Measurements from ENCODE around the gene ARHGAP26. TPM values are rescaled to one million over a fixed set of nuclear protein-coding genes. Genes with fewer than 3 reads are reported as not detected.

The ARHGAP26 gene
- total RNA-seq (2014; rRNA removed; shearing (Covaris generic)): 13.0 and 19.6 TPM in 2 replicates

DNA sequence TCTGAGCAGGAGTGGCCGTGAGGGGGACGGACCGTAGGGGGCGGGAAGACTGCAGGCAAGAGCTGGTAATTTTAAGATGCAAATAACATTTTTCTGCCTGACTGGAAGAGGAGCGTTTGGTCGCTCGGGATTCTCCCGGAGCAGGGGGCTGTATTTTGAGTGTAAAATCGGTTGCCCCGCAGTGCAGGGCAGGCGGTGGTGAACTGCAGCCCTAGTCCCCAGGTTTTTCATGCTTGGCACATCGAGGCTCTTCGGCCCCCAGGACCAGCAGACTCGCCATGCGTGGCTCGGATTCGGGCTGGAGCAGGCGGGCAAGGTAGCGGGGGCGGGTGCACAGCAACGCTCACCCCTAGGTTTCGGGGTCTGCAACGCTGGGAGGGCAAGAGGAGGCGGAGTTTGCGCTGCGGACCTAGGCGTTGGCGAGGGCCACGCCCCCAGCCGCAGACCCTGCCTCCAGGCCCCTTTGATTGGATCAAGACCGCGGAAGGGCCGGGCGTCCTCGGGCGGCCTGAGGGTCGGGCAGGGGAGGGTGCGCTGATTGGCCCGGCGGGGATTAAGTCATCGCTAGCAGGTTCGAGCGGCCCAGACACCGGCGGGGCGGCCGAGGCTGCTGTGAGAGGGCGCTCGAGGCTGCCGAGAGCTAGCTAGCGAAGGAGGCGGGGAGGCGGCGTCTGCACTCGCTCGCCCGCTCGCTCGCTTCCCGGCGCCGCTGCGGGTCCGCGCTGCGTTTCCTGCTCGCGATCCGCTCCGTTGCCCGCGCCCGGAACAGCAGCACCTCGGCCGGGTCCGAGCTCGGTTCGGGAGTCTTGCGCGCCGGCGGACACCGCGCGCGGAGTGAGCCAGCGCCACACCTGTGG lies at the start of gene ARHGAP26:
TSS of gene ARHGAP26 (plus strand) at position 585 of the 857 bp plus-strand sequence. CDS start 385 bp downstream, outside the sequence.
- peak; percentile 97 for DNase-seq (ENCODE audit: low spot score)

DNA sequence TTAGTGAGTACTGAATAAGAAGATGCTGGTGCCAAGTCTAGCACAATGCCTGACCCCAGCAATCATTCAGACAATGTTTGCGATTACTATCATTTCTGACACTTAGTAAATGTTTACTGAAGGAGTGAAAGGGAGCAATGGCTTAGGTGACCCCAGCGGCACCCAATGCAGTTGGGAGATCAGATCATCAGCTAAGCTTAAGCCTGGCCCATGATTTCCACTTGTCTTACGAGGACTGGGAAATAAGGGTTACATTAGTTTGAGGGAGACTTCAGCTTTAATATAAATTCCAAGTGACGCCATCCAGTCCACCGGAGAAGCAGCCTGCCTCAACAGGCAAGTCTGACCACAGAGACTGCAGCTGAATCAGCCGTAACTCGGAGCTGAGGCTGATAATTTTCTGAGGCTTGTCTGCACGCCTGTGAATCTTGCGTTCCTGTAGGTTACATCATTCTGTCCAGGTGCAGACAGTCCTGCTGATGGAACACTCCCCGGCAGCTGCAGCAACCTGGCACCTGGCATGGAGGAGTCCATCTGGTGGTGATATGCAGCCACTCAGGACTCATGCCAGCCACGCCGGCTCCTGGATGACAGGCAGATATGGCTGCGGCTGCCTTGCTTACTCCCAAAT lies 49.4 kb upstream of the ARHGAP26 start:
- DNase-seq (ENCODE audit: low spot score): peak; percentile 80

GRCh38 chr5:142722146-142722545 lies 48.0 kb upstream of the ARHGAP26 start:
- no peak for DNase-seq (ENCODE audit: low spot score)

DNA sequence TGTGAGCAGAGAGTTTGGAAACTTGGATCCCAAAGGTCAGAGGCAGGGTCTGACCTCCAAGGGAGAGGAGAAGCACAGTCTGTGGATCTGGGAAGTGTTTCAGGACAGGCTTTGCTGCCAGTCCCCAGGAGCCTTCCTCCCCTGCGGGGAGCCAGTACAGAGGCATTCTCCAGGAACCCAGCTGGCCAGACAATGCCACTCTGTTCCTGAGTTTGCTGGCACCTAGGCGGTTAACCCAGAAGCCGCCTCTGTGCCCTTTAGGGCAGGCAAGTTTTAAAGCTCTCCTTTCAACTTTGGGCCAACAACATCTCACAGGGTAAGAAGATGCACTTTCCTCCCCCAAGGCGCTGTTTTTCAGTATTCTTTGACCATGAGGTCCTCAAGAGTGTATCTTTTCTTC lies 47.3 kb upstream of the ARHGAP26 start:
- DNase-seq (ENCODE audit: low spot score): no peak

DNA sequence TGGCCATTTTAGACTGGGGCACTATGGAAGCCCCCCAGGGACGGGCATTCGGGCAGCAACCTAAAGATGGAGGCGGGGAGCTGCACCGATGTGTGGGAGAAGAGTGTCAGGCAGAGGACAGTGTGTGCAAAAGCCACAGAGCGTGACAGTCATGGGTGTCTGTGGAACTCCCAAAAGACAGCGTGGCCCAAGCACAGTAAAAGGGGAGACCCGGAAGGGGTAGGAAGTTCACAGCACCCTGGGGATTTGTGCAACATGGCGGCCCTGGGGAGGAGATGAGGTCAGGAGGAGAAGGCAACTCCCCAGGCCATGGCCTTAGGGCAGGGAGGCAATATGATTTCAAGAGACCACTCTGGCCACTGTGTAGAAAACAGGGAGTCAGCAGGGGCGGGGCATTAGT lies 45.4 kb upstream of the ARHGAP26 start:
- no peak for DNase-seq (ENCODE audit: low spot score)

- no peak for DNase-seq (ENCODE audit: low spot score)
Observed at GRCh38 chr5:142725231-142726187, 44.7 kb upstream of the ARHGAP26 start.

DNA sequence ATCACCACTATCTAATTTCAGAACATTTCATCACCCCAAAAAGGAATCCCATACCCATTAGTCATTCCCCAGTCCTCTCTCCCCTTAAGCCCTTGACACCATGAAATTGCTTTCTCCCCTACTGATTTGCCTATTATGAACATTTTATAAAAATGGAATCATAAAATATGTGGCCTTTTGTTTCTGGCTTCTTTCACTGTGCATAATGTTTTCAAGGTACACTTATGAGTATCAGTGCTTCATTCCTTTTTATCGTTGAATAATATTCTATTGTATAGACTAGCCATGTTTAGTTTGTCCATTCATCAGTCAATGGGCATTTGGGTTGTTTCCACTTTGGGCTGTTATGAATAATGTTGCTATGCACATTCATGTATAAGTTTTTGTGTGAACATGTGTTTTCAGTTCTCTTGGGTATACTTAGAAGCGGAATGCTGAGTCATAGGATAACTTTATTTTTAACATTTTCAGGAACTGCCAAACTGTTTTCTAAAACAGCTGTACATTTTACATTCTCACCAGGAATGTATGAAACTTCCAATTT lies 43.9 kb upstream of the ARHGAP26 start:
- DNase-seq (ENCODE audit: low spot score): no peak

- DNase-seq (ENCODE audit: low spot score): no peak
Observed at GRCh38 chr5:142727735-142728047, 42.5 kb upstream of the ARHGAP26 start.

GRCh38 chr5:142735323-142736246 lies 34.6 kb upstream of the ARHGAP26 start:
- DNase-seq (ENCODE audit: low spot score): no peak

- DNase-seq (ENCODE audit: low spot score): no peak
Observed at GRCh38 chr5:142736247-142736632, 33.9 kb upstream of the ARHGAP26 start.

- no peak for DNase-seq (ENCODE audit: low spot score)
Observed at GRCh38 chr5:142737179-142737578, 33.0 kb upstream of the ARHGAP26 start.

GRCh38 chr5:142740474-142741242 lies 29.5 kb upstream of the ARHGAP26 start:
- peak; percentile 56 for DNase-seq (ENCODE audit: low spot score)

GRCh38 chr5:142743592-142744441 lies 26.4 kb upstream of the ARHGAP26 start:
- DNase-seq (ENCODE audit: low spot score): no peak

- DNase-seq (ENCODE audit: low spot score): no peak
Observed at GRCh38 chr5:142745268-142745667, 24.9 kb upstream of the ARHGAP26 start.

DNA sequence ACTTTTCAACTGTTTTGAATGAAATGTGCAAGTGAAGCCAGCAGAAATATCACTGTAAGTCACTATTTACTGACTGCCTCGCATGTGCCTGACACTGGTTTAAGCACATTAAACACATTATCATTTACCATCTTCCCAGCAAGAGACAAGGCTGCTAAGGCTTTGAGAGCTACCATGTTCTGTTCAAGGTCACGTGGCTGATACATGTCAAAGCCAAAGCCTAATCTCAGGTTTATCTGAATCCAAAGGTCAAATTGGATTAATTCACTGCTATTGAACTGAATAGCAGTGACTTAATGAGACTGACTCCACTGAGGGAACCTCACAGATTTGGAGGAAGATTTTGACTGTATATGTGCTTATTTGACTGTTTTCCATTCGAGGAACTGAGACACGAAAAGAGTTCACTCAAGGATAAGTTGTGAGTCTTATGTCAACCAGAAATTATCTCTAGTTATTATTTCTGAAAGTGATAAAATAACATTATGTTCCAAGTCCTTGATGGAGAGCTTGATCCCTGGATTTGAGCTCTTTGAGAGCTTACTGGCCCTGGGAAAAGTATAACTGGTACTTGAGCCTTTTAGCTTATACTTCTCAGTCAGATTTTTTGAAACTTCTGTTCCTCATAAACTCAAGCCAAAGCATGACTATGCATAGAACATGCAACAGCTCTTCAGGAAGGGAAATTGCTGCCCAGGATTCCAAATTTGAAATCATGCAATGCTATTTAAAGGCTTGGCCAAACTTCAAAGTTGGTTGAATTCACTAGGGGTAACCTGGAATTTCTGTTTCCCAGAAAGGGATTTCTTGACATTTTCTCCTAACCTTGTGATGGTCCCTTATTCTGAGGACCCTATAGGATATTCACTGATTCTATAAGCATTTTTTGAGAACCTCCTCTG lies 23.4 kb upstream of the ARHGAP26 start:
- no peak for DNase-seq (ENCODE audit: low spot score)

- DNase-seq (ENCODE audit: low spot score): no peak
Observed at GRCh38 chr5:142748132-142748531, 22.0 kb upstream of the ARHGAP26 start.

DNA sequence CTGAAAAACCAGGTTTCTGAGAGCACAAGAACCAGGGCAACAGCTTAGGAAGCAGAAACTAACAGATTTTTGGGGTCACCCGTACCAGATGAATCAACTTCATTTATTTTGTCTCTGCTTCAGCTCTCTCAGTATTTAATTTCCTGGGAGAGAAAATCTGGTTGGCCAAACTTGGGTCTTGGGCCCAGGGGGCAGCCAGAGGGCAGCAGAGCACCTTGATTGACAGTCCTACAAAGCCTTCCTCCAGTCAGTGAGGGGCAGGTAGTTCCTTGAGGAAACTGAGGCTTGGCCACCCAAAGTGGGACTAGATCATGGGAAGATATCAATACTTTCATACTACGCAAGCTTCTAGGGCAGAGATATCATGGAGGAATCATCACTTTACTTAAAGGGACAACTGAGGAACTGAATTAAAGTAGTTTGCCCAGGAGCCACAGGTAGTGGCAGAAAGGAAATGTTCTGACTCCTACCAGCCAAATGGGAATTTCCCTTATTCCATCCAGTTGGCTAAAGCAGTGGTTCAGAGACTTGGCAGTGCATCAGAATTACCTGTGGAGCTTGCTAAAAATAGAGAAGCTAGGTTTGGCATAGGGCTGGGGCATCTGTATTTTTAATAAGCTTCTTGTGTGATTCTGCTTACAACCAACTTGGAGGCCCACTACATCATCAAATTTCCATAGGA lies 21.5 kb upstream of the ARHGAP26 start:
- peak; percentile 72 for DNase-seq (ENCODE audit: low spot score)
